GM23338 (cell line): Measurements from ENCODE around the gene PCDH1. TPM values are rescaled to one million over a fixed set of nuclear protein-coding genes. Genes with fewer than 3 reads are reported as not detected.

ENCODE experiments used
- ATAC-seq: fragments of 200-7000 bp; cut with Tn5 transposase; 3 replicates; pipeline ENCODE4 v1.9.1; 2020
- DNase-seq: peaks from one replicate; pipeline ENCODE4 v3.0.0-alpha.2; 2015; ENCODE audit warnings: low spot score
- H2AFZ ChIP-seq: fragments of 200-600 bp; sonication (generic); 2 replicates; pipeline ENCODE4 v1.8.0; 2016; ENCODE audit warnings: antibody characterized with exemption, mild to moderate bottlenecking, moderate library complexity
- H3F3A ChIP-seq: fragments of 200-600 bp; sonication (generic); replicated peaks from 2 replicates; pipeline ENCODE4 v1.8.0; 2017; ENCODE audit warnings: antibody characterized with exemption, mixed run types, low read depth
- H3K27ac ChIP-seq: fragments of 200-600 bp; sonication (generic); 2 replicates; pipeline ENCODE4 v1.6.1; 2016; ENCODE audit warnings: low read depth
- H3K27me3 ChIP-seq: fragments of 200-600 bp; sonication (generic); 2 replicates; pipeline ENCODE4 v1.8.0; 2016; ENCODE audit warnings: mild to moderate bottlenecking, mixed run types, moderate library complexity; ENCODE audit not compliant: insufficient read depth
- H3K36me3 ChIP-seq: fragments of 200-600 bp; sonication (generic); 2 replicates; pipeline ENCODE4 v1.8.0; 2016; ENCODE audit warnings: mild to moderate bottlenecking; ENCODE audit not compliant: insufficient read depth
- H3K4me1 ChIP-seq: fragments of 200-600 bp; sonication (generic); 2 replicates; pipeline ENCODE4 v1.8.0; 2016; ENCODE audit warnings: mild to moderate bottlenecking, moderate library complexity; ENCODE audit not compliant: insufficient read depth
- H3K4me2 ChIP-seq: fragments of 200-600 bp; sonication (generic); 2 replicates; pipeline ENCODE4 v1.7.1; 2017; ENCODE audit warnings: mixed run types
- H3K4me3 ChIP-seq: fragments of 200-600 bp; sonication (generic); 2 replicates; pipeline ENCODE4 v1.6.1; 2016; ENCODE audit warnings: mixed run types
- H3K79me2 ChIP-seq: fragments of 200-600 bp; sonication (generic); replicated peaks from 2 replicates; pipeline ENCODE4 v1.8.0; 2017; ENCODE audit warnings: mild to moderate bottlenecking; ENCODE audit not compliant: insufficient read depth
- H3K9me2 ChIP-seq: fragments of 200-600 bp; sonication (generic); 2 replicates; pipeline ENCODE4 v1.8.0; 2017; ENCODE audit not compliant: insufficient read depth
- H4K20me1 ChIP-seq: fragments of 200-600 bp; sonication (generic); replicated peaks from 2 replicates; pipeline ENCODE4 v1.8.0; 2017; ENCODE audit warnings: mild to moderate bottlenecking; ENCODE audit not compliant: insufficient read depth
- H3K27ac Mint-ChIP-seq: 2 replicates; pipeline ENCODE4 v1.8.0; 2020; ENCODE audit warnings: inconsistent platforms, mild to moderate bottlenecking, moderate library complexity, mixed read lengths
- H3K27me3 Mint-ChIP-seq: 3 replicates; pipeline ENCODE4 v1.8.0; 2022; ENCODE audit warnings: low read depth, mild to moderate bottlenecking, moderate library complexity, mixed read lengths, inconsistent platforms; ENCODE audit not compliant: insufficient read depth, poor library complexity
- H3K36me3 Mint-ChIP-seq: 3 replicates; pipeline ENCODE4 v1.8.0; 2021; ENCODE audit warnings: low read depth, mild to moderate bottlenecking, inconsistent platforms, moderate library complexity, mixed read lengths
- H3K4me1 Mint-ChIP-seq: 3 replicates; pipeline ENCODE4 v1.8.0; 2020; ENCODE audit warnings: mild to moderate bottlenecking, inconsistent platforms, mixed read lengths
- H3K4me3 Mint-ChIP-seq: 3 replicates; pipeline ENCODE4 v1.8.0; 2021; ENCODE audit warnings: moderate library complexity, mild to moderate bottlenecking, inconsistent platforms, mixed read lengths
- H3K9me3 Mint-ChIP-seq: 3 replicates; pipeline ENCODE4 v1.8.0; 2020; ENCODE audit warnings: moderate library complexity, mild to moderate bottlenecking, inconsistent platforms, mixed read lengths
- CREB1 ChIP-seq: fragments of 250-450 bp; sonication (Bioruptor Pico); IDR thresholded peaks from 2 replicates; pipeline ENCODE4 v1.5.0; 2020; ENCODE audit warnings: low read depth, mild to moderate bottlenecking, moderate library complexity
- CTCF ChIP-seq, 2 experiments: fragments of 200-600 bp in 1 of 2; sonication (generic) in 1 of 2; conservative IDR thresholded peaks; 2 replicates each; pipeline versions ENCODE4 v1.5.1 to v1.6.1; 2016 to 2017; ENCODE audit warnings: antibody characterized with exemption in 2 of 2, low read depth in 2 of 2, mild to moderate bottlenecking in 2 of 2, moderate library complexity in 1 of 2
- EZH2 ChIP-seq: fragments of 200-600 bp; sonication (generic); IDR thresholded peaks from one replicate; pipeline ENCODE4 v1.8.0; 2017; ENCODE audit warnings: antibody characterized with exemption, mild to moderate bottlenecking, low read depth; ENCODE audit not compliant: unreplicated experiment
- EZH2phosphoT487 ChIP-seq: fragments of 200-600 bp; sonication (generic); IDR thresholded peaks from one replicate; pipeline ENCODE4 v1.8.1; 2018; ENCODE audit warnings: antibody characterized with exemption; ENCODE audit not compliant: unreplicated experiment
- JUNB ChIP-seq: IDR thresholded peaks from one replicate; pipeline ENCODE4 v1.6.1; 2016; ENCODE audit warnings: antibody characterized with exemption; ENCODE audit not compliant: unreplicated experiment
- NANOG ChIP-seq: IDR thresholded peaks from 2 replicates; pipeline ENCODE4 v1.6.1; 2016; ENCODE audit warnings: antibody characterized with exemption, borderline replicate concordance
- POLR2AphosphoS5 ChIP-seq: IDR thresholded peaks from 2 replicates; pipeline ENCODE4 v1.6.1; 2016; ENCODE audit warnings: antibody characterized with exemption, low read depth
- STAT1 ChIP-seq: IDR thresholded peaks from one replicate; pipeline ENCODE4 v1.6.1; 2016; ENCODE audit warnings: antibody characterized with exemption; ENCODE audit not compliant: unreplicated experiment
- ZNF114 ChIP-seq: fragments of 250-450 bp; sonication (Bioruptor Pico); IDR thresholded peaks from 2 replicates; pipeline ENCODE4 v1.5.0; 2020; ENCODE audit warnings: mild to moderate bottlenecking, moderate library complexity
- ZNF331 ChIP-seq: fragments of 250-450 bp; sonication (Bioruptor Pico); IDR thresholded peaks from 2 replicates; pipeline ENCODE4 v1.5.0; 2020; ENCODE audit warnings: low read depth, mild to moderate bottlenecking, moderate library complexity
- ZNF462 ChIP-seq: fragments of 250-450 bp; sonication (Bioruptor Pico); IDR thresholded peaks from 2 replicates; pipeline ENCODE4 v1.5.0; 2020; ENCODE audit warnings: mild to moderate bottlenecking, moderate library complexity
- polyA plus RNA-seq: library from polyadenylated mRNA; unstranded; fragments of >200 nt; fragmentation: Nextera tagmentation; extraction: Ambion mirVana; gene quantifications from 2 replicates; pipeline ENCODE4 v1.2.1, GENCODE V29; 2016
- total RNA-seq: library from RNA; depleted of rRNA; stranded (reverse); fragments of >200 nt; shearing (Covaris generic); gene quantifications from 2 replicates; pipeline ENCODE4 v1.2.3, GENCODE V29; 2014
- TF ChIP-seq, protein P1 (sequence below): IDR thresholded peaks from one replicate; pipeline ENCODE4 v1.6.1; 2018; ENCODE audit warnings: antibody characterized with exemption; ENCODE audit not compliant: unreplicated experiment
- TF ChIP-seq, protein P2 (sequence below): IDR thresholded peaks from 2 replicates; pipeline ENCODE4 v1.6.1; 2016; ENCODE audit warnings: antibody characterized with exemption

PCDH1 gene
- total and polyA plus RNA-seq, 2 experiments from 2014 or later, result 26.2 to 183 TPM

DNA sequence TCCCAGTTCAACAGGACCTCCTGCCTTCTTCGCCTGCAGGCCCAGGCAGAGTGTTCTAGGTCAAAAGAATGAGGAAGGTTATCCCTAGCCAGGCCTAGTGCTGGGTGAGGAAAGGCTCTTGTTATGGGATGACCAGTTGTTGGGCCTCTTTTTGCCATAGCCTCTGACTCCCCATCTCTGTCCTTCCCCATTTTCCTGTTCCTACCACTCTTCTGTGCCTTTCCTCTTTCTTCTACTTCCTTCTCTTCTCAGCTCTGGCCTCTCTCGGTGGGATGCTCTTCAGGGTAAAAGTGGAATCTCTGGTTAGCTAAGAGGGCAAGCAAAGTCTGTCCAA lies 1.2 kb upstream of the PCDH1 start:
- Mint-ChIP-seq H3K27me3 (peaks cover 26% of the 10 kb centered on the region), H3K9me3 (no peaks in the 10 kb centered on the region), H3K4me1 (peaks cover 54% of the 10 kb centered on the region), H3K27ac (no peak overlapping the region), H3K36me3 (peaks cover 8% of the 10 kb centered on the region), H3K4me3 (peak overlapping the region; percentile 89)
- H3K4me2 ChIP-seq, result peak overlapping the region; percentile 100
- H3F3A ChIP-seq, result peaks cover 24% of the 10 kb centered on the region
- no peaks in the 10 kb centered on the region for H3K36me3 ChIP-seq
- H2AFZ ChIP-seq, result no peak overlapping the region
- no peak overlapping the region for H3K27ac ChIP-seq
- peaks cover 5% of the 10 kb centered on the region; the same call in 1 of the 2 replicates for H3K27me3 ChIP-seq
- H3K79me2 ChIP-seq, result peaks cover 36% of the 10 kb centered on the region
- H3K9me2 ChIP-seq, result no peaks in the 10 kb centered on the region
- H3K4me1 ChIP-seq, result peaks cover 58% of the 10 kb centered on the region
- ATAC-seq (no peak), DNase-seq (no peak)
- H3K4me3 ChIP-seq, result peak overlapping the region; percentile 81; the same call in 1 of the 2 replicates
- H4K20me1 ChIP-seq, result 0 out of 2 replicates have a peak, but pooled peaks cover 12% of the 10 kb centered on the region
- TF ChIP-seq JUNB (no peak), NANOG (no peak), STAT1 (no peak), POLR2AphosphoS5 (no peak), ZNF331 (no peak), ZNF114 (CRISPR knock-in tag) (no peak), EZH2 (no peak), CREB1 (CRISPR knock-in tag) (no peak), ZNF462 (CRISPR knock-in tag) (no peak), CTCF (conservative IDR thresholded peaks at IDR 0.05; ENCODE audit: low read depth in 2 of 2) (no peak), EZH2phosphoT487 (no peak)
- TF ChIP-seq, protein P1, sequence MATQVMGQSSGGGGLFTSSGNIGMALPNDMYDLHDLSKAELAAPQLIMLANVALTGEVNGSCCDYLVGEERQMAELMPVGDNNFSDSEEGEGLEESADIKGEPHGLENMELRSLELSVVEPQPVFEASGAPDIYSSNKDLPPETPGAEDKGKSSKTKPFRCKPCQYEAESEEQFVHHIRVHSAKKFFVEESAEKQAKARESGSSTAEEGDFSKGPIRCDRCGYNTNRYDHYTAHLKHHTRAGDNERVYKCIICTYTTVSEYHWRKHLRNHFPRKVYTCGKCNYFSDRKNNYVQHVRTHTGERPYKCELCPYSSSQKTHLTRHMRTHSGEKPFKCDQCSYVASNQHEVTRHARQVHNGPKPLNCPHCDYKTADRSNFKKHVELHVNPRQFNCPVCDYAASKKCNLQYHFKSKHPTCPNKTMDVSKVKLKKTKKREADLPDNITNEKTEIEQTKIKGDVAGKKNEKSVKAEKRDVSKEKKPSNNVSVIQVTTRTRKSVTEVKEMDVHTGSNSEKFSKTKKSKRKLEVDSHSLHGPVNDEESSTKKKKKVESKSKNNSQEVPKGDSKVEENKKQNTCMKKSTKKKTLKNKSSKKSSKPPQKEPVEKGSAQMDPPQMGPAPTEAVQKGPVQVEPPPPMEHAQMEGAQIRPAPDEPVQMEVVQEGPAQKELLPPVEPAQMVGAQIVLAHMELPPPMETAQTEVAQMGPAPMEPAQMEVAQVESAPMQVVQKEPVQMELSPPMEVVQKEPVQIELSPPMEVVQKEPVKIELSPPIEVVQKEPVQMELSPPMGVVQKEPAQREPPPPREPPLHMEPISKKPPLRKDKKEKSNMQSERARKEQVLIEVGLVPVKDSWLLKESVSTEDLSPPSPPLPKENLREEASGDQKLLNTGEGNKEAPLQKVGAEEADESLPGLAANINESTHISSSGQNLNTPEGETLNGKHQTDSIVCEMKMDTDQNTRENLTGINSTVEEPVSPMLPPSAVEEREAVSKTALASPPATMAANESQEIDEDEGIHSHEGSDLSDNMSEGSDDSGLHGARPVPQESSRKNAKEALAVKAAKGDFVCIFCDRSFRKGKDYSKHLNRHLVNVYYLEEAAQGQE, result no peak
- TF ChIP-seq, protein P2, sequence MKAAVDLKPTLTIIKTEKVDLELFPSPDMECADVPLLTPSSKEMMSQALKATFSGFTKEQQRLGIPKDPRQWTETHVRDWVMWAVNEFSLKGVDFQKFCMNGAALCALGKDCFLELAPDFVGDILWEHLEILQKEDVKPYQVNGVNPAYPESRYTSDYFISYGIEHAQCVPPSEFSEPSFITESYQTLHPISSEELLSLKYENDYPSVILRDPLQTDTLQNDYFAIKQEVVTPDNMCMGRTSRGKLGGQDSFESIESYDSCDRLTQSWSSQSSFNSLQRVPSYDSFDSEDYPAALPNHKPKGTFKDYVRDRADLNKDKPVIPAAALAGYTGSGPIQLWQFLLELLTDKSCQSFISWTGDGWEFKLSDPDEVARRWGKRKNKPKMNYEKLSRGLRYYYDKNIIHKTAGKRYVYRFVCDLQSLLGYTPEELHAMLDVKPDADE, result no peak
